Cardiac fibroblast (primary cell): Measurements from ENCODE around the gene DRAM1.
"Not testable (repeated sequence)": the region's sequence is repeated elsewhere in the genome, so short reads cannot be mapped to it uniquely, and the experiment has no call there.

Source experiments
- DNase-seq, 2 donors: peaks; one replicate each; pipeline versions ENCODE4 v3.0.0 to v3.0.0-alpha.2; 2010; ENCODE audit warnings: low read depth in 2 of 2
- H3K4me3 ChIP-seq, 2 donors: replicated peaks in 1 of 2; 1 replicate in 1 of 2; 2 replicates in 1 of 2; pipeline ENCODE4 v1.5.1; 2011; ENCODE audit warnings: low read depth in 2 of 2, low read length in 2 of 2, mild to moderate bottlenecking in 2 of 2, moderate library complexity in 1 of 2
- TF ChIP-seq, protein P1 (sequence below): IDR thresholded peaks from one replicate; pipeline ENCODE4 v1.5.1; 2011; ENCODE audit warnings: low read depth, mild to moderate bottlenecking, low read length, inconsistent platforms

Gene DRAM1

DNA sequence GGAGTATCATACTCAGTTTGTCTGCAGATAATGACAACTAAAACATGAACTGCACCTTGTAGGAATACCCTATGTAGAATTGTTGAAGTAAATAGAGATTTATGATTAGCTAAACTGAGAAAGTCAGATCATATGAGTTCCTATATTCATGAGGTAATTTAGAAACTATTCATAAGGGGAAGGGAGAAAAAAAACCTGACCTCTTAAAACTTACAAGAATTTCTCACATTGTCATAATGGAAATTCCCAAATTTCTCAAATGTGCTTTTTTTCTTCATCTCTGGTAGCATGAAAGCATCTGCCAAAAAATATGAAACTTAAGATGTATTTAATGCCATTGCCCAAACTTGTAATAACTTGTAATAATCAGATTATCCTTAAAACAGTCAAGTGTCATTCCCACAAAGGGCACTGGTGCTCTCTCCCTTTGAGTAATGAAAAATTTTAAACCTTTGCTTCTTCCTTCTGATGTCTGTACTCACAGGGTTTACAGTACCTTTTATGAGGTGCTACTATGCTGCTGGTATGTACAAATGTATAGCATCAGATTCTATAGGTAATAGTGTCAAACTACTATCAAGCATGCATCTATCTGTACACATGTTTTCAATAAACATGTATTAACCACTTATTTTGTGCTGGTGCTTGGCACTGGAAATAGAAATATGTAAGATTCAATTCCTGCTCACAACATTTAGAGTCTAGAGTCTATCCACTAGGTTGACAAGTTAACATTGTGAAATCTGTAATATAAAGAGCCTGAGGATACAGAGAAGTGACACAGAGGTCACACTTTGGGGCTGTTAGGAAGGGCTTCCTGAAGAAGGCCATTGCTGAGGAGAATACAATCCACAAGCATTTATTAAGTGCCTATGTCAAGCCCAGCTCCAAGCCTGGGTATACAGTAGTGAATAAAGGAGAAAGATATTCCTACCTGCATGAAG, 17.4 kb upstream of the DRAM1 start:
- no peak overlapping the region for H3K4me3 ChIP-seq
- DNase-seq, result peak; percentile 16 to 85
- TF ChIP-seq, protein P1, sequence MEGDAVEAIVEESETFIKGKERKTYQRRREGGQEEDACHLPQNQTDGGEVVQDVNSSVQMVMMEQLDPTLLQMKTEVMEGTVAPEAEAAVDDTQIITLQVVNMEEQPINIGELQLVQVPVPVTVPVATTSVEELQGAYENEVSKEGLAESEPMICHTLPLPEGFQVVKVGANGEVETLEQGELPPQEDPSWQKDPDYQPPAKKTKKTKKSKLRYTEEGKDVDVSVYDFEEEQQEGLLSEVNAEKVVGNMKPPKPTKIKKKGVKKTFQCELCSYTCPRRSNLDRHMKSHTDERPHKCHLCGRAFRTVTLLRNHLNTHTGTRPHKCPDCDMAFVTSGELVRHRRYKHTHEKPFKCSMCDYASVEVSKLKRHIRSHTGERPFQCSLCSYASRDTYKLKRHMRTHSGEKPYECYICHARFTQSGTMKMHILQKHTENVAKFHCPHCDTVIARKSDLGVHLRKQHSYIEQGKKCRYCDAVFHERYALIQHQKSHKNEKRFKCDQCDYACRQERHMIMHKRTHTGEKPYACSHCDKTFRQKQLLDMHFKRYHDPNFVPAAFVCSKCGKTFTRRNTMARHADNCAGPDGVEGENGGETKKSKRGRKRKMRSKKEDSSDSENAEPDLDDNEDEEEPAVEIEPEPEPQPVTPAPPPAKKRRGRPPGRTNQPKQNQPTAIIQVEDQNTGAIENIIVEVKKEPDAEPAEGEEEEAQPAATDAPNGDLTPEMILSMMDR, result no peak

DNA sequence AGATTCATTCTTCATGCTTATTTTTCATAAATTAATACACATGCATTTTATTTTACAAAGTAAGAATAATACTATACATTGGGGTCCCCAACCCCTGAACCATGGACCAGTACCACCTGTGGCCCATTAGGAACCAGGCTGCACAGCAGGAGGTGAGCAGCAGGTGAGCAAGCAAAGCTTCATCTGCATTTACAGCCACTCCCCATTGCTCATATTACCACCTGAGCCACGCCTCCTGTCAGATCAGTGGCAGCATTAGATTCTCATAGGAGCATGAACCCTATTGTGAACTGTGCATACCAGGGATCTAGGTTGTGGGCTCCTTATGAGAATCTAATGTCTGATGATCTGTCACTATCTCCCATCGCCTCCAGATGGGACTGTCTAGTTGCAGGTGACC, 15.7 kb upstream of the DRAM1 start:
- DNase-seq, H3K4me3 ChIP-seq: not testable (repeated sequence)

DNA sequence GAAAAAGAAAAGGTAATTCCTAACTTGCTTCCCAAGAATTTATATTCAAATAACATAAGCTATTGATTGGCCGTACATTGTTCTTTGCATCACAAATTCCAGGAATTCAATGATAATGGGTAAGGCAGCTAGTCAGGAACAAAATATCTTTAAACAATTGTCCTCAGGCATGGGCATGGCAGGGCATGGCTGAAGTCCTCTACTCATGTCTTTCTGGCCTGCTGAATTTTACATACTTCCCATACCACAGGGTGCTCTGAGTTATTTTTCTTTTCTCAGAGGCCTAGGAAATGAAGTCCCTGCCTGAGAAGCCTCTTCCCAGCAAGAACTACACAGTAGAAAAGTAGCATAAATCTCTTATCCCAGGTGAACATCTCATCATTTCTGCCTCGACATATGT, 15.1 kb upstream of the DRAM1 start:
- no peak overlapping the region for H3K4me3 ChIP-seq
- DNase-seq, result no peak
- TF ChIP-seq, protein P1, result no peak

DNA sequence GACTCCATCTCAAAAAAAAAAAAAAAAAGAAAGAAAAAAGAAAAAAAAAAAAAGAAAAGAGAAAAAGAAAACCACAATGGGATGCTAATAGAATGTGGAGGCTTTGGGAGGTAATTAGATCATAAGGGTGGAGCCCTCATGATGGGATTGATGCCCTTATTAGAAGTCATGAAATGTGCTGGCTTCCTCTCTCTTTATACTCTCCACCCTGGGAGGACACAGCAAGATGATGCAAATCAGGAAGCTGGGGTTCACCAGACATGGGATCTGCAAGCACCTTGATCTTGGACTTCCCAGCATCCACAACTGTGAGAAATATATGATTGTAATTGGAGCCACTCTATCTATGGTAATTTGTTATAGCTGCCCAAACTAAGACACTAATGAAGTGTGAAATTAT, 13.4 kb upstream of the DRAM1 start:
- no peak overlapping the region for H3K4me3 ChIP-seq
- DNase-seq, result no peak
- TF ChIP-seq, protein P1, result no peak

DNA sequence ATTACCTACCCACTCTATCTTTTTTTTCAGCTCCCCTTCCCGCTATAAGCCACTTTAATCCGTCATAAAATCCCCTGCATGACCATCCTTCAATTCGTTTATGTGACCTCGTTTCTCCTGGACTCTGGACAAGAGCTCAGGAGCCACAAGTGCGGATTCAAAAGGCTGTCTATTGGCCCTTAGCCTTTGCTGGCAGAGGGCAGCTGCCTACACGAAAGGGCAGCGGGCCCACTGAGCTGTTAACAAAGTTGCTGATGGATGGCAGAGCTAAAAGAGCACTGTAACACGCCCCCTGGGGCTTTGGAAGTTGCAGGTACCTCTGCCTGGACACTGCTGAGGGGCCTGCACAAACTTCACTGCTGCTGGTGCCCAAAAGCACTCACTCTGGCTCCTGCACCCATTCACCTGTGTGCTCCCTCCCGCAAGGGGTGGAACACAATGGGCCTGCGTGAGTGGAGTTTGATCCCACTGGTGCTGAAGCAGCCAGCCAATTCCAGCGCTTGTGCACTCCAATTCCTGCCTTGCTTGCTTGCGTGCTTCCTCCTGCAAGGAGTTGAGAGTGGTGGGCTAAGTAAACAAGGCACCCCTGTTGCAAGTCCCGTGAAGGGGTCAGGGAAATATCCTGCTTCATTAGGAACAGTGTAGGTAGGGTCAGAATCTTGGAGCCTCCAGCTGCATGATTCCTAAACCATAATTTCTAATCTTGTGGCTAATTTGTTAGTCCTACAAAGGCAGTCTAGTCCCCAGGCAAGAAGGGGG, 10.6 kb upstream of the DRAM1 start:
- no peak overlapping the region for H3K4me3 ChIP-seq
- TF ChIP-seq, protein P1, result no peak
- no peak for DNase-seq

DNA sequence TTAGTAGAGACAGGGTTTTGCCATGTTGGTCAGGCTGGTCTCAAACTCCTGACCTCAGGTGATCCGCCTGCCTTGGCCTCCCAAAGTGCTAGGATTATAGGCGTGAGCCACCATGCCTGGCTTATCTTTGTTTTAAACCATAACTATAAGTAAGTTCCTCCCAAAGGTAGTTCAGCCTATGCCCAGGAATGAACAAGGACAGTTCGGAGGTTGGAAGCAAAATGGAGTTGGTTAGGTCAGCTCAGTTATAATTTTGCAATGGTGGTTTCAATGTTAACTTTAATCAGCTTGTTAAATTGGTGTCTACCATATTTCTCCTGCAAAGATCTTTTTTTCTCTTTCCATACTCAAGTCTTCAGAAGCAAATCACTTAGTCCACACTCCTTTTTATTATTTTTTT, 9.8 kb upstream of the DRAM1 start:
- not testable (repeated sequence) for DNase-seq, H3K4me3 ChIP-seq

DNA sequence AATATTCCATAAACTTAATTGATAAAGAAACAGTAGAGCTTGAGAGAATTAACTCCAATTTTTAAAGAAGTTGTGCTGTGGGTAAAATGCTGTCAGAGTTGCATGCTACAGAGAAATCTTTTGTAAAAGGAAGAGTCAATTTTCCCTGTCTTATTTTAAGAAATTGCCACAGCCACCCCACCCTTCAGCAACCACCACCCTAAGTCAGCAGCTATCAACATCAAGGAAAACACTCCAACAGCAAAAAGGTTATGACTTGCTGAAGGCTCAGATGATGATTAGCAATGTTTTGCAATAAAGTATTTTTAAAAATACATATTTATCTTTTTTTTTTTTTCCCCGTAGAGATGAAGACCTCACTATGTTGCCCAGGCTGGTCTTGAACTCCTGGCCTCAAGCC, 6.5 kb upstream of the DRAM1 start:
- DNase-seq, result no peak
- H3K4me3 ChIP-seq, result no peak overlapping the region
- TF ChIP-seq, protein P1, result no peak
